ENCODE data around the gene TMTC4. TPM values are rescaled to one million over a fixed set of nuclear protein-coding genes. Genes with fewer than 3 reads are reported as not detected.
A peak's percentile ranks its signal among the peaks of the same experiment; 100 is the strongest.
"Not testable (repeated sequence)": the region's sequence is repeated elsewhere in the genome, so short reads cannot be mapped to it uniquely, and the experiment has no call there.

TMTC4 gene, protein sequence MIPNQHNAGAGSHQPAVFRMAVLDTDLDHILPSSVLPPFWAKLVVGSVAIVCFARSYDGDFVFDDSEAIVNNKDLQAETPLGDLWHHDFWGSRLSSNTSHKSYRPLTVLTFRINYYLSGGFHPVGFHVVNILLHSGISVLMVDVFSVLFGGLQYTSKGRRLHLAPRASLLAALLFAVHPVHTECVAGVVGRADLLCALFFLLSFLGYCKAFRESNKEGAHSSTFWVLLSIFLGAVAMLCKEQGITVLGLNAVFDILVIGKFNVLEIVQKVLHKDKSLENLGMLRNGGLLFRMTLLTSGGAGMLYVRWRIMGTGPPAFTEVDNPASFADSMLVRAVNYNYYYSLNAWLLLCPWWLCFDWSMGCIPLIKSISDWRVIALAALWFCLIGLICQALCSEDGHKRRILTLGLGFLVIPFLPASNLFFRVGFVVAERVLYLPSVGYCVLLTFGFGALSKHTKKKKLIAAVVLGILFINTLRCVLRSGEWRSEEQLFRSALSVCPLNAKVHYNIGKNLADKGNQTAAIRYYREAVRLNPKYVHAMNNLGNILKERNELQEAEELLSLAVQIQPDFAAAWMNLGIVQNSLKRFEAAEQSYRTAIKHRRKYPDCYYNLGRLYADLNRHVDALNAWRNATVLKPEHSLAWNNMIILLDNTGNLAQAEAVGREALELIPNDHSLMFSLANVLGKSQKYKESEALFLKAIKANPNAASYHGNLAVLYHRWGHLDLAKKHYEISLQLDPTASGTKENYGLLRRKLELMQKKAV
- 7.8 TPM for total RNA-seq
- long read RNA-seq, partial matches to known transcripts, result 7 of 16 reads
- long read RNA-seq, other reads (novel, unspliced or antisense), result 3 of 16 reads

DNA sequence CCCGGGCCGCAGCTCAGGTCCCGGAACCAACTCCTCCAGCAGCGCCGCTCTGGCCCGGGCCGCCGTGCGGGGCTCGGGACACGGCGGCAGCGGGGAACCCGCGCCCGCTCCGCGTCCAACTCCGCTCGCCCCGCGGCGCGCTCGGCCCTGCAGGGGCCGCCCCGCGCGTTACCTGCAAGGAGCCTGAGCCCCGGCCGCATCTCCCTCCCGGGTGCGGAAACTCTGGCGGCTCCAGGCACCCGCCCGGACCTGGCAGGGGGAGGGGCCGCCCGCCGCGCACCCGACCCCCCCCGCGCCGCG is at the start of gene TMTC4:
Gene TMTC4 (minus strand): TSS at position 224 of the 300 bp plus-strand sequence. CDS start 4,433 bp downstream, outside the sequence.
- intact Hi-C loops (cut with DNase I), result no loop called here
- DNase-seq (ENCODE audit: low spot score), result no peak

DNA sequence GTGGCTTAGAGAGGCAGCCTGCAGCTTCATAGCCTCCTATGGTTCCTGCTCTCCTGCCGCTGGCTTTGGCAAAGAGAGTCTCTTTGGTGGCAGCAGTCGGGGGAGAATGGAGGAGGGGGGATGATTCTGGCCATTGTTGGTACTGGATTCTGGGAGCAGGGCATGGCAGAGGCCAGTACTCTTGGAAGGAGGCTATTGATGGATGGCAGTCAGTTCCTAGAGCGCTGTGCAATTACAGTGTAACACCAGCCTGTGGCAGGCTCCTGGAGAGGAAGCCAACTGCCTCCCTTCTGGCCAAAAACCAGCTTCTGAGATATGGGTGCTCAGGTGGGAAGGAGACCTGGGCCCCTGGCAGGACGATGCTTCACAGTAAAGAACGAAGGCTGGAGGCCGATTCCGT is 47.9 kb upstream of the TMTC4 start:
- no peak for DNase-seq (ENCODE audit: low spot score)
- intact Hi-C loops (cut with DNase I), result loop anchor here (5.0 kb wide), 1 partner anchor 380 kb away; no protein-coding TSS in a partner anchor

DNA sequence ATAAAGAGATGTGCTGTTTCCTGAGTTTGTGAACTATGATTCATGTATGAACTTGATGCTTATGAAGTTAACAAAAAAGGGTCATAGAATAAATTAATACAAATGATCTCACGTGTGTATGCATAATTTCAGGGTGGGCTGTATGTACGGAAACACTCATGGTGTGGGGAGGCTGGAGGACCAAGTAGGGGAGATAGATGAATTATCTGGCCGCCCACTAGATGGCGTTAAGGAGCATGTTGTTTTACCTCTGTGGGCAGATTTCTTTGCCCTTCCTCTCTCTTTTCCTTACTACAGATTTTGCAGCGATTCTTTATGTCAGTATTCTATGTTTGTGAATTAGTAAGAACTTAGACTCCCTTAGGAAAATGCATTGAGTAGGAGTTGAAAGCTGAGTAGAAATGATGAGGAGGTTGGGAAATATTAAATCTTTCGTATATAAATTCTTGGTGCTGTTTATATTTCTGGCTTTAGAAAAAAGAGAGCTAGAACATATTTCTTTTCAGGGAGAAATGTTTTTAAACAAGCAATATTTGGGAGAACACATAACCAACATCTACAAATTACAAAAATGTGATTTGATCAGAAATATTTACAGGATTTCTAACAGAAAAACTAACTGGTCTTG is 47.4 kb upstream of the TMTC4 start:
- intact Hi-C loops (cut with DNase I), result loop anchor here (5.0 kb wide), 1 partner anchor 380 kb away; no protein-coding TSS in a partner anchor

DNA sequence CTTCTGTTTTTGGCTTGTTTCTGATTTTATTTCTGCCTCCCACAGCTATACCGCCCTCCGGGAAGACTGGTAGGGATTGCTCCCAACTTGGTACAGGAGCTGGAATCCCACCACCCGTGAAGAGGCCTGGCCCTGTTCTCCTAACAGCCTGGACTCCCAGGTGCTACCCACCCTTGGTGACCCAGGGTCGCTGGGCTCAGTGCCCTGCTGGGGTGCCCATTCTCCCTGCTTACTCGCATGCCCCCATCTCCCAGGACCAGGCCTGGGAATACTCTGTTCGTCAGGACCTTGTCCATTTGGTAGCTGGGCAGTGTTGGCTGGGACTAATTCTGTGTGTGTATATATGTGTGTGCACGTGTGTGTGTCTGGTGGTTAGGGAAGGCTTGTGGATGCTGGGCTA is 41.0 kb upstream of the TMTC4 start:
- intact Hi-C loops (cut with DNase I), result no loop called here
- no peak for DNase-seq (ENCODE audit: low spot score)

More for the DNA sequence above, 47.4 kb upstream of the TMTC4 start:
- DNase-seq (ENCODE audit: low spot score), result no peak

DNA sequence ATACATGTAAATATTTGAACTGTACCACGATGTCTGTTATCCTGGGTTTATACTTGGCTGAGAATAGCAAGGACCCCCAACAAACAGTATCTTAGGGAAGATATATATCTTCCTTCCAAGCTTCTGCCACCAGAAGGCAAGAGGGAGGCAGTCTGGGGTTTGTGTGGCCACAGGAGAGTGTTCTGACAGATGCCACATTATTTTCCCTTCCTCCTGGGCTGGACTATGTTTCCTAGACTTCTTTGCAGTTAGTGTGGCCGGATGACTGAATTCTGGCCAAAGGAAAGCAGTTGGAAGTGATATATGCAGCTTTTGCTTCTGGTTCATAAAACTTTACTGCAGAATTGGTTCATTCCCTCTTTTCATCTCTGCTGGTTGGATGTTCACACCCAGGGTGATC is 39.9 kb upstream of the TMTC4 start:
- DNase-seq (ENCODE audit: low spot score), result no peak
- intact Hi-C loops (cut with DNase I), result no loop called here

DNA sequence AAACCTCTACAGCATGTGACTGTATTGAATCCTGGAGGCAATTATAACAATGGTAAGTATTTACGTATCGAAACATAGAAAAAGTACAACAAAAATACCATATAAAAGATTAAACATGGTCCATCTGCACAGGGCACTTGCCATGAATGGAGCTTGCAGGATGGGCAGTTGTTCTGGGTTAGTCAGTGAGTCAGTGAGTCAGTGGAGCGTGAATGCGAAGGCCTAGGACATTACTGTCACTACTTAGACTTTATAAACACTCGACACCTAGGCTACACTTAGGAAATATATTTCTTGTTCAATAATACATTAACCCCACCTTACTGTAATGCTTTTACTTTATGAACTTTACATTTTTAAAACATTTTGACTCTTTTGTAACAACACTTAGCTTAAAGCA is 35.6 kb upstream of the TMTC4 start:
- DNase-seq (ENCODE audit: low spot score), result no peak
- intact Hi-C loops (cut with DNase I), result no loop called here

DNA sequence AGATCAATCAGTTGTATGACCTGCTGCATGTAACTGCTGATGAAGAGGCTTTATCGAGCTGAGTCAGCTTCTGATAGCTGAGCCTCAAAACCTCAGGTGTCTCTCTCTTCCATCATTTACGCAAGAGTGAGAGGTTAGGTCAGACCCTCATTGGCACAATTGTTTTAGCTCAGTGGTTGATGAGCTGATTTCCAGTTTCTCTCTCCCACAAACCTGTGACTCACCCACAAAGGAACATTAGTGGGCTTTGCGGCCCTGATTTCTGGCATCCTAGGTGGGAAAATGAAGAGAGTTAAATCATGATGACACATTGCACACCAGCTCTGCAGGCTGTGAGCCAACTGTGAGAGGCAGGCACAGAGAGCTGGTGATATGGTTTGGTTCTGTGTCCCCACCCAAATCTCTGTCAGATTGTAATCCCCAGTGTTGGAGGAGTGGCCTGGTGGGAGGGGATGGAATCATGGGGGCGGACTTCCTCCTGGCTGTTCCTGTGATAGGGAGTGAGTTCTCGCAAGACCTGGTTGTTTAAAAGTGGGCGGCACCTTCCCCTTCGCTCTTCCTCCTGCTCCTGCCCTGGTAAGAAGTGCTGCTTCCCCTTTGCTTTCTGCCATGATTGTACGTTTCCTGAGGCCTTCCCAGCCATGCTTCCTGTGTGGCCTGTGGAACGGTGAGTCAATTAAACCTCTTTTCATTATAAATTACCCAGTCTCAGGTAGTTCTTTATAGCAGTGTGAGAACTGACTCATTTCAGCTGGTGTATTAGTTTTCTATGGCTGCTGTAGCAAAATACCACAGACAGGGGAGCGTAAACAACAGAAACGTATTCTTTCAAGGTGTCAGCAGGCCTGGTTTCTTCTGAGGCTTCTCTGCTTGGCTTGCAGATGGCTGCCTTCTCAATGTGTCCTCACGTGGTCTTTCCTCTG is 33.5 kb upstream of the TMTC4 start:
- no peak for DNase-seq (ENCODE audit: low spot score)
- intact Hi-C loops (cut with DNase I), result no loop called here

DNA sequence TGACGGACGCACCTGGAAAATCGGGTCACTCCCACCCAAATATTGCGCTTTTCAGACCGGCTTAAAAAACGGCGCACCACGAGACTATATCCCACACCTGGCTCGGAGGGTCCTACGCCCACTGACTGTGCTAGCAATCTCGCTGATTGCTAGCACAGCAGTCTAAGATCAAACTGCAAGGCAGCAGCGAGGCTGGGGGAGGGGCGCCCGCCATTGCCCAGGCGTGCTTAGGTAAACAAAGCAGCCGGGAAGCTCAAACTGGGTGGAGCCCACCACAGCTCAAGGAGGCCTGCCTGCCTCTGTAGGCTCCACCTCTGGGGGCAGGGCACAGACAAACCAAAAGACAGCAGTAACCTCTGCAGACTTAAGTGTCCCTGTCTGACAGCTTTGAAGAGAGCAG is 23.7 kb upstream of the TMTC4 start:
- DNase-seq (ENCODE audit: low spot score); intact Hi-C loops (cut with DNase I): not testable (repeated sequence)

DNA sequence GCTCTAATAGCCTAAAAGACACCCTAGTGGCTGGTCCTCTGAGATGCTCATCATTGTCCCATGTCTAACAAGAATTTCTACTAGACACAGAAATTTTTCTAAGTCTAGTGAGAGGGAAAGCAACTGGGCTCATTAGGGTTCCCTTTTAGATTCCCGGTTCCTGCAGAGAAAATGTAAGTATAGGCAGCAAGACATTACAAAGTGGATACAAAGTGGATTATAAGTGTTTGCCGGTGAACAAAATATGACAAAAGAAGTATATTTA is 20.8 kb upstream of the TMTC4 start:
- DNase-seq (ENCODE audit: low spot score), result no peak
- intact Hi-C loops (cut with DNase I), result no loop called here

DNA sequence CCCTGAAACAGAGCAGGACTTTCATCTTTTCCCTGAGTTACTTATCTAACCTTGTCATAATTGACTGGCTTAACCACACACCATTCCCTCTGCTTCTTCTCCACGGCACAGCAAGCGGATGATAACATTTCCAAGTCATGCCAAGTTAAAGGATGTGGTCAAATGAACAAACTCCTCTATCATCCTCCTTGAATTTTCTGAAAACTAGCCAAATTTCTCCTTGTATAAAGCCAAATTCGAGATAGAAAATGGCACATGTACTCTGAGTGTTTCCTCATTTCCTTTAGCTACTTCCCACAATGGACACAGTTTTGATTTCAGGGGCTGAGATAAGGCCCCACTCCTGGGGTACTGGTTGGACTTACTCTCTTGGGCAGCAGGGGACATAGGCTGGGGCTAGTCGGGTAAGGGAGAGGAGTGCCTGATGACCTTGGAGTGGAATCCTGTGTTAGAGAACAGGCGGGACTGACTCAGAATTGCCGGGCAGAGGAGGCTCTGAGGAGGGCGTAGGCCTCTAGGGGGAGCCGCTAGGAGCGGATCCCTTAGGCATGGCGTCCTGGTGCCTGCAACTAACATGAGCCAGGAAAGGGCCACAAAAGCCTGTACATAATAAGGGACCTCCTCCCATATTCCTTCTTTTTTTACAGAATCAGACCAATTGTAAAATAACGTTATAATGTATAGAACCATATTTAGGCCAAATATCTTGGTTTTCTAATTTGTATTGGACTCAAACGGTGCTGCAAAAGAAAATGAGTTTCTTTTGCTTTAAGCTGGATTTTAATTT is 20.3 kb upstream of the TMTC4 start:
- intact Hi-C loops (cut with DNase I), result no loop called here
- DNase-seq (ENCODE audit: low spot score), result no peak

DNA sequence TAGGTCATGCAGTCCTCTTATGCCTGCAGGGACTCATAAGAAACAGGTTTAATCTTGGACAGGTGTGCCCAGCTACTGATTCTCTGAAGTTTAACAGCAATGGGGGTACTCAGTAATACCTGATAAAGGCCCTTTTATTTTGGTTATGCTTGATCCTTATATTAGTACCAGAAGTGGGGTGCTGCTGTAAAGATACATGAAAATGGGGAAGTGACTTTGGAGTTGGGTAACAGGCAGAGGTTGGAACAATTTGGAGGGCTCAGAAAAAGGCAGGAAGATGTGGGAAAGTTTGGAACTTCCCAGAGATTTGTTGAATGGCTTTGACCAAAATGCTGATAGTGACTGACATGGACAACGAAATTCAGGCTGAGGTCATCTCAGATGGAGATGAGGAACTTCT is 14.6 kb upstream of the TMTC4 start:
- intact Hi-C loops (cut with DNase I), result no loop called here

DNA sequence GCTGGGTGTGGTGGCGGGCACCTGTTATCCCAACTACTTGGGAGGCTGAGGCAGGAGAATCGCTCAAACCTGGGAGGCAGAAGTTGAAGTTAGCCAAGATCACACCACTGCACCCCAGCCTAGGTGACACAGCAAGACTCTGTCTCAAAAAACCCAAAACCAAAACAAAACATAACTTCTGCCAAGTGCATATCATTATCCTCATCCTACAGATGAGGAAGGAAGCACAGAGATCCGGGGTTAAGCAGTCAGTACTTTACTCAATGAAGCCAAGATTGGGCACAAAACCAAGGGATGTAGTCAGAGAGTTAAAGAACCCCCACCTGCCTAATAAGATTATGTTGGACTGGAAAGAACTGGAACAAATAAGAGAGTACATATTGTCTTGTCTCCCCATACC is 5.5 kb upstream of the TMTC4 start:
- DNase-seq (ENCODE audit: low spot score), result no peak
- intact Hi-C loops (cut with DNase I), result no loop called here

More for the DNA sequence above, 14.6 kb upstream of the TMTC4 start:
- no peak for DNase-seq (ENCODE audit: low spot score)

DNA sequence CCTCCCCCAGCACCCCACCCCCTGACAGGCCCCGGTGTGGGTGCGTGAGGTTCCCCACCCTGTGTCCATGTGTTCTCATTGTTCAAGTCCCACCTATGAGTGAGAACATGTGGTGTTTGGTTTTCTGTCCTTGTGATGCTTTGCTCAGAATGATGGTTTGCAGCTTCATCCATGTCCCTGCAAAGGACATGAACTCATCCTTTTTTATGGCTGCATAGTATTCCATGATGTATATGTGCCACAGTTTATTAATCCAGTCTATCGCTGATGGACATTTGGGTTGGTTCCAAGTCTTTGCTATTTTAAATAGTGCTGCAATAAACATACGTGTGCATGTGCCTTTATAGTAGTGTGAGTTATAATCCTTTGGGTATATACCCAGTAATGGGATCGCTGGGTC is 2.5 kb upstream of the TMTC4 start:
- intact Hi-C loops (cut with DNase I); DNase-seq (ENCODE audit: low spot score): not testable (repeated sequence)

DNA sequence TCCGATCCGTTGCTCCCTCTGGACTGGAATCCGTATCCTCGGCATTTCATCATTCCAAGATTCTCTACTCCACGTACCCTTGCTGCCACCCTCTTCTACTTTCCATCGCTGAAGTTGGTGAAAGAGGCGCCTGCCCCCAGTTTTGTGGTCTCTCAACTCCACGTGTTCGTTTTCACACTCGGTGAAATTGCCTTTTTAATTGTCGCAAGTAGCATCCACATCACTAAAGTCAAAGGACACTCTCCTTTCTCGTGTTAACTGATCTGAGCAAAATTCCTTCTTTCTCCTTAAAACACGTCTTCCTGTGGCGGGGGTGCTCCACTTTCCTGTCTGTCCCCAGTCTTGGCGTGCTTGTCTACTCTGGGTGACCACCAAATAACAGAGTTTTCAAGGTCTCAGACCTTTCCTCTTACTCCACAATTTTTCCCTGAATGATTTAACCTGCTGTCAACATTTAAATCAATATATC is 1.1 kb upstream of the TMTC4 start:
- no peak for DNase-seq (ENCODE audit: low spot score)
- intact Hi-C loops (cut with DNase I), result no loop called here

DNA sequence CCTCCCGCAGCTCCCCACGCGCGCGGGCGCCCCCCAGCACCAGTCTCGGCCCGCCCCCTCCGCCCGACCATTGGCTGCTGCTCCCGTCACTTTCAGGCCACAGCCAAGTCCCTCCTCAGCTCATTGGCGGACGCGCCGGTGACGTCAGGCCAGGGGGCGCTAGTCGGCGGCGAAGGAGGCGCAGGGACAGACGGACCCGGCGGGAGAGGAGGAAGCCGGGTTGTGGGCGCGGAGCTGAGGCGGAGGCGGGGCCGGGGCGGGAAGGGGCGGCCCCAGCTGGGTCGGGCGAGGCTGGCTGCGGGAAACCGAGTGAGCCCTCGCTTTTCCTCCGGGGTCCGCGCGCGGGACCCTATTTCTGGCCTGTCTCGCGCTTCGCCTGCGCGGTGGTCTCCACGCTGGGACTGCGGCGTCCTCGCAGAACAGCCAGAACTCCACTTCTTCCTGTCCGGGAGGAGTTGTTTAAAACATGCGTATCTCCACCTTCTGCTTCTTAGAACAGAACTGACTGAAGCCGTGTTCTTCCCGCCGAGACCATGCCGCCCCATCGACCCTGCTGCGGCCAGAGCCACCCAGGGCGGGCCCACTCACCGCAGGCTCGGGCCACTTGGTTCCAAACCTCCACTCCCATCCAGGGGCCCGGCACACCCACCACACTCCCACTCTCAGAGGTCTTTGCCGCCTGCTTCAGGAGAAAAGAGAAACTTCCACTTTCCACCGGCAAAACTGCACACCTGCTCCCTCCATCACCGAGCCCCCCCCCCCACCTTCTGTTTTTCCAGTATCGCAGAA is 471 bp upstream of the TMTC4 start:
- intact Hi-C loops (cut with DNase I), result no loop called here

DNA sequence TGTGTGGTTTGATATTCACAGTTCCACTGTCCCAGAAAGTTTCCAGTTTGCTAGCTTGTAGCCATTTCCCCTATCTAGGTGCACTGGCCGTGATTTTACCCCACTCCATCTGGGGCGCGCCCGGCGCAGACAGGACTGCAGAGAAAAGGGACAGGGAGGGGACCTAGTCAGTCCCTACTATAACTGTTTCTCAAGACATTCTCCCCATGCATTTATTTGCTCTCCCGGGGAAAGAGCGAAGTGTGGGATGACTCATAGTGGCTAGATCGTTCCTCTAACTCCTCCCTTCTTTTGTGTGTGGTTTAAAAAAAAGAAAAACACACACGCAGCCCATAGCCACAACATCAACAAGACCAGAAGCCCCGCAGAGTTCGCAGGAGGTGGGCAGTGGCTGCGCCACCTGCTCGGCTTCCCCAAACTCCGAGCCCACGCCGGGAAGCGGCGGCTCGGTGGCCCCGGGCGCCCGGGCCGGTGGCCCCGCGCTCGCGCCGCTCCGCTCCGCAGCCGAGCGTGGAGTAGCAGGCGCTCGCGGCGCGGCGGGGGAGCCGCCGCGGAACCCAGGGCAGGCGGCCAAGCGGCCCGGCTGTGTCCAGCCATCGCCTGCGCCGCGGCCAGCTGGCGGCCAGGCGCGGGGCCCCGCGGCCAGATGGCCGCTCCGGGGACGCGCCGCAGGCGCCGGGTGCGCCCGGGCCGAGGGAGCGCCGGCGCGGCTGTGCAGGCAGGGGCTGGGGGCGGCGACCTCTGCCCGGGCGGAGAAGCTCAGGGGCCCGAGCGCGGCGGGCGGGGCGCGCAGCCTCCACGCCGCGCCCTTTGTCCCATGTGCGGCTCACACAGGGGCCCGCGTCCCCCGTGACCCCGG is 653 bp downstream of the TMTC4 start:
- no peak for DNase-seq (ENCODE audit: low spot score)
- intact Hi-C loops (cut with DNase I), result no loop called here

More for the DNA sequence above, 471 bp upstream of the TMTC4 start:
- DNase-seq (ENCODE audit: low spot score), result peak; percentile 100

DNA sequence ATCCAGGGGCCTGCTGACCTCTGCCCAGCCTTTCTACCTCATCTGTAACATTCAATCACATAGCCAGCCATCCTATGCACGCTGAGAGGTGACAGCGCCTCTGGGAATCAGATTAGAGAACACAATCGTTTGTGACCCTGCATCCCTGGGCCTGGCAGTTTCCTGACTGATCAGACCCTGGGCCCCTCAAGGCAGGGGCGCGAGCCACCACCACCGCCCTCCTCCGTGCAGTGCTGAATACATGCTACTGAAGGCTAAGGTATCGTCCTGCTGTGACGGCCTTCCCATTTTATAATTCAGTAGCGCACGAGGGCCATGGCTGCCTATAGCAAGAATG is 1.3 kb downstream of the TMTC4 start:
- DNase-seq (ENCODE audit: low spot score), result no peak
- intact Hi-C loops (cut with DNase I), result no loop called here
